Measurements from ENCODE around the gene TPM3. TPM values are rescaled to one million over a fixed set of nuclear protein-coding genes. Genes with fewer than 3 reads are reported as not detected.

TPM3 gene
- total RNA-seq, 4 donors from 2014 or later: 156 to 192 (median 181) TPM

GRCh38 chr1:154186852-154187501 lies 4.9 kb downstream of the TPM3 start:
- no peak overlapping the region for H3K27ac ChIP-seq
- no peaks in the 10 kb centered on the region for H3K27me3 ChIP-seq
- no peaks in the 10 kb centered on the region for H3K9me3 ChIP-seq
- no peak overlapping the region for H3K4me3 ChIP-seq
- TF ChIP-seq CTCF (IDR thresholded peaks at IDR 0.05) (no peak), EP300 (IDR thresholded peaks at IDR 0.05) (no peak), POLR2A (IDR thresholded peaks at IDR 0.05) (no peak), POLR2AphosphoS5 (IDR thresholded peaks at IDR 0.05) (no peak)
- DNase-seq (ENCODE audit: low spot score in 2 of 2): no peak
- H3K36me3 ChIP-seq: no peaks in the 10 kb centered on the region
- WGBS: 52% methylated on average over 2 of the region's 2 CpGs
- H3K4me1 ChIP-seq: peaks cover 9% of the 10 kb centered on the region

- Histone ChIP-seq H3K27me3 (no peaks in the 10 kb centered on the region), H3K36me3 (no peaks in the 10 kb centered on the region), H3K9me3 (no peaks in the 10 kb centered on the region), H3K4me1 (peaks cover 17% of the 10 kb centered on the region), H3K27ac (no peak overlapping the region), H3K4me3 (no peak overlapping the region)
- 62% methylated on average over 1 of the region's 1 CpG for WGBS
- no peak for DNase-seq (ENCODE audit: low spot score in 2 of 2)
- no peak for TF ChIP-seq EP300 (IDR thresholded peaks at IDR 0.05)
- TF ChIP-seq CTCF (IDR thresholded peaks at IDR 0.05): peak in 1 of 2 donors; percentile 38
Measured at GRCh38 chr1:154186177-154186576, 5.7 kb downstream of the TPM3 start.

DNA sequence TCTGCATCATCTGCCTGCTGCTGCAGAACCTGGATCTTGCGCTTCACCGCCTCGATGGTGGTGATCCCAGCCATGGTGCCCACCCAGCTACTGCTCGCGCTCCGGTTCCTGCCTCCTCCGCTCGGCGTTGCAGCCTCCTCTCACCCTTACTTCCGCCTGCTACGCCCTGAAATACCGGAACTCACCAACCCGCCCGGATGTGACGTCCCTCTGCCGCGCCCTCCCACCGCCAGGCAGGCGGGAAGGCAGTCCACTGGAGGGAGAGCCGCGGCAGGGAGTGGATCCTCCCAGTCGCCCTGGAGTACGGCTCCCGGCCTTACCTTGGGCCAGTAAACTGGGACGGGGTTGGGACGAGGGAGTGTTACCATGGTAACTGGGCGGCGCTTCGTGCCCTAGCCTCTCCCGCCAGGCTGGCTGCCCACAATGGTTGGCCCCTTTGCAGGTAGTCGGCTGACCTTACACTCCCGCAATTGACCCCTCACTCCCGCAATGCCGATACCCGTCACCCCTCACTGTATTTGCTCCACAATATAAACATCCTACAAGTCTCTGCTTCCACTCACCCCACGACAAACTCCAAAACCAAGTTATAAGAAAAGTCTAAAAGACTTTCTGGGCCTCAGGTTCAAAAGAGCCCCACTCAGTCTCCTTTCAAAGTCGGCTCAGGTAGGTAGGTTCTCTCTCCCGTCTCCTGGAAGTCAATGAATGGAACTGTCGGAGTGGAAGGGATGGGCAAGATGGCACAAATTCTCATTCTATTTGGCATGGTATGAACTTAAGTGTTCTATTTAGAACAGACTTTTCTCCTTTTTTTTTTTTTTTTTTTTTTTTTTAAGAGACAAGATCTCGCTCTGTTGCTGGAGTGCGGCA lies 8.6 kb downstream of the TPM3 start:
- H3K36me3 ChIP-seq: no peaks in the 10 kb centered on the region
- DNase-seq (ENCODE audit: low spot score in 2 of 2): peak; percentile 97 to 98
- no peaks in the 10 kb centered on the region for H3K27me3 ChIP-seq
- peaks cover 45% of the 10 kb centered on the region for H3K4me1 ChIP-seq
- peak overlapping the region; percentile 87 for H3K27ac ChIP-seq
- WGBS: 7% methylated on average over 28 of the region's 41 CpGs
- peak overlapping the region; percentile 73 for H3K4me3 ChIP-seq
- no peaks in the 10 kb centered on the region for H3K9me3 ChIP-seq
- TF ChIP-seq EP300 (IDR thresholded peaks at IDR 0.05): peak; percentile 16
- peak in 2 of 3 donors; percentile 94 for TF ChIP-seq POLR2AphosphoS5 (IDR thresholded peaks at IDR 0.05)
- peak; percentile 50 to 97 for TF ChIP-seq POLR2A (IDR thresholded peaks at IDR 0.05)
- no peak for TF ChIP-seq CTCF (IDR thresholded peaks at IDR 0.05)

DNA sequence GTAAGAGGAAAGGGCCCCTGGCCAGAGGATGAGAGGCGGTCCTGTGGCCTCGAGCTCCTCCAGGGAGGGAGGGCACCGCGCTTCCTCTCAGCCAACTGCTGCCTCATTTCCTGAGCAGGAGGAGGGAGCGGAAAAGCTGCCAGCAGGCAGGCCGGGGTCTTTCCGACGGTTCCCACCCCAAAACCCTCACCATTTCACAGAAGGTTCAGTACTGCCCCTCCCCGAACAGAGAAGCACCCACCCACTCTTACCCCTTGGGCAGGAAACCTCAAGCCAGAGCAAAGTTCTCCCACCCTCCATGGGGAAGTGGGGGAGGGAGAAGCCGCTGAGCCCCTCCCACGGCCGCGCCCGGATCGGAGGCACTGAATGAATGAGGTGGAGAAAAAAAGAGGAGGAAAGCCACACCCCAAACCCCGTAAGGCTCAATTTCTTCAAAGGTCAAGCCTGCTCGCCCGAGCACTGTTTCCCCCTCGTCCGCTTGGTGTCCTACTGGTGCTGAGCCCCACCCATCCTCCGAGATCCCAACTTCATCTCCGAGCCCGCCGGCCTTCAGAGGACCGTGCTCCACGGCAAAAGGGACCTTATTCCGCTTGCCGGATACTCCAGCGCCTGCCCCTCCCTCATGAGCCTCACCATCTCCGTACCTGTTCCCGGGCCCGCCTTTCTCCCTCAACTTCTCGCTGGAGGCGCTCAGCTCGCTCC lies 9.4 kb downstream of the TPM3 start:
- TF ChIP-seq CTCF (IDR thresholded peaks at IDR 0.05) (no peak), EP300 (IDR thresholded peaks at IDR 0.05) (no peak), POLR2A (IDR thresholded peaks at IDR 0.05) (peak in 1 of 2 donors; percentile 25), POLR2AphosphoS5 (IDR thresholded peaks at IDR 0.05) (no peak)
- peak overlapping the region; percentile 73 for H3K4me3 ChIP-seq
- peak; percentile 83 to 86 for DNase-seq (ENCODE audit: low spot score in 2 of 2)
- peaks cover 53% of the 10 kb centered on the region for H3K4me1 ChIP-seq
- under 1% methylated on average over 35 of the region's 35 CpGs for WGBS
- H3K27me3 ChIP-seq: no peaks in the 10 kb centered on the region
- peak overlapping the region; percentile 87 for H3K27ac ChIP-seq
- H3K36me3 ChIP-seq: no peaks in the 10 kb centered on the region
- no peaks in the 10 kb centered on the region for H3K9me3 ChIP-seq

DNA sequence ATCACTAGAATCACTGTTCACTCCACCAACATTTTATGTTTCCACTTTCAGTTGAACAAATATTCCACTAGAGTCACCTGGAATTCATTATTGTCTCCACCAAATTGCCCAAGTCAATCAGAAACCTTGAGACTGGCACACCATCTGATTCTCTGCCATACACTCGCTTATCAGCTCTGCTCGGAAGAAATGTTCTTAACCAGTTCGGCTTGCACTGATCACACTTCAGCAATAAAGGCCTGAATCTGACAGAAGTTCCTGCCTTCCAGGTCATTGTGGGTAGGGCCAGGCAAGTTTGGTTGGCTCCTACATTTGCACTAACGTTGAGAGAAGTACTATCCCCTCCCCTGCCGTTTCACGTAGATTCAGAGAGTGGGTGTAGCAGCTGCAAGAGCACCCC lies 10.0 kb downstream of the TPM3 start:
- H3K4me1 ChIP-seq: peaks cover 56% of the 10 kb centered on the region
- no peaks in the 10 kb centered on the region for H3K9me3 ChIP-seq
- no peak for TF ChIP-seq EP300 (IDR thresholded peaks at IDR 0.05)
- no peak for TF ChIP-seq POLR2A (IDR thresholded peaks at IDR 0.05)
- peak in 1 of 3 donors; percentile 24 for TF ChIP-seq POLR2AphosphoS5 (IDR thresholded peaks at IDR 0.05)
- H3K36me3 ChIP-seq: no peaks in the 10 kb centered on the region
- WGBS: 0% methylated on average over 6 of the region's 6 CpGs
- DNase-seq (ENCODE audit: low spot score in 2 of 2): no peak
- no peaks in the 10 kb centered on the region for H3K27me3 ChIP-seq
- peak overlapping the region; percentile 73 for H3K4me3 ChIP-seq
- peak overlapping the region; percentile 87 for H3K27ac ChIP-seq
